NCI-H2029 treated with DMSO at 0.1 percent for 48 hours (cell line): ENCODE measurements around the gene AP1S1.
"Not testable (repeated sequence)": the region's sequence is repeated elsewhere in the genome, so short reads cannot be mapped to it uniquely, and the experiment has no call there.

ENCODE experiments used
- DNase-seq: peaks from one replicate; lab custom pipeline; 2025; lab: John Stamatoyannopoulos, UW

The AP1S1 gene

DNA sequence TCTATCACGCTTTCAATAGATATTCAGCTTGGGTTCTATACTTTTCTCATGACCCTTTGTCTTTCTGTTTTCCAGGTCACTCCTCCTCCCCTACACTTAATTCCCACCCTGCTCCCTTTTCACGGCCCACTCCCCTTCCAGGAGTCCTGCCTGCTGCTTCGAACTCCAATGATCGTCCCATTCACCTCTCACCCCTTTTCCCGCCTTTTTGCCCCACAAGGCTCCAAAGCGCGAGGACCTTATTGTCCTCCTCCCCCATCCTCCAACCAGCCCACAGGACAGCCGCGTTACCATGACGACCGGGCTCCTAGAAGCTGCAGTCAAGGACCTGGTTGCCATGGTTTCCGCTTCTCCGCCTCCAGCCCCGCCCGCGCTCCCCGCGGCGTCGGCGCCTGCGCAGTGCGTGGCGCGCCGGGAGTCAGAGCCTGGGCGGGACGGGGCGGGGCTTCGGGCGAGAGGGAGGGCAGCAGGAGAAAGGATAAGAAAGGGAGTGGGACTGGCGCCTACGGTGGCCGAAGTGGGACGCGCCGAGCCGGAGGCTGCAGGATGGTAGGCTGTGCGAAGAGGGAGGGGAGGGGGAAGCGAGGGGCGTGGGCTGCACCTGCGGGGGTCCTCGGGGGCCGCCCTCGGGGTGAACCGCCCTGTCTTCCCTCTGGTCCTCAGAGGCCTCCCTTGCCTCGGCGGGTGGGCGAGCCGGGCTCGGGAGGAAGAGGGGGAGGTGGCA, at the start of gene AP1S1:
Gene AP1S1 (plus strand): TSS at position 508 of the 724 bp plus-strand sequence. CDS start 39 bp downstream, at position 547.
- DNase-seq = peak; percentile 87

DNA sequence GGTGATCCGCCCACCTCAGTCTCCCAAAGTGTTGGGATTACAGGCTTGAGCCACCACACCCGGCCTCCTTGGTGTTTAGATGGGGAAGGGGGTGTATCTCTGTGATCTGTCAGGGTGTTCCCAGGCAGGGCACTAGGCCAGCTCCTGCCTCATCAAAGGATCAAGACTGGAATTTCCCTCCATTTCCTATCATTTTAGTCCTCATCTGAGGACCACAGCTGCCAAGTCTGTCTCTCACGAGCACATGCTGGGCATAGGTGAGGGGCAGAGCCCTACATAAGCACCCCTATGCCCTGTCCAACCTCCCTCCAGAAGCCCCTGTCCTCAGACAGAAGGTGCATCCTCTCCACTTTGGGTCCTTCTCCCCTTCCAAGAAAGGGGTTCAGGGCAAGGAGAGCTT, 49.5 kb upstream of the AP1S1 start:
- DNase-seq = no peak

DNA sequence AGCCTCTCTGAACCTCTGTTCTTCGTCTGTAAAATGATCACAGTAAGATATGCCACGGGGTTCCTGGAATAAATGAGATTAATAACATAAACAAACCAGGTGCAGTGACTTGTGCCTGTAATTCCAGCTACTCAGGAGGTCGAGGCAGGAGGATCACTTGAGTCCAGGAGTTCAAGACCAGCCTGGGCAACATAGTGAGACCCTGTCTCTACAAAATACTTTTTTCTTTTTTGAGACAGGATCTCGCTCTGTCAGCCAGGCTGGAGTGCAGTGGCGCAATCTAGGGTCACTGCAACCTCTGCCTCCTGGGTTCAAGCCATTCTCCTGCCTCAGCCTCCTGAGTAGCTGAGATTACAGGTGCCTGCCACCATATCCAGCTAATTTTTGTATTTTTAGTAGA, 49.0 kb upstream of the AP1S1 start:
- not testable (repeated sequence) for DNase-seq

DNA sequence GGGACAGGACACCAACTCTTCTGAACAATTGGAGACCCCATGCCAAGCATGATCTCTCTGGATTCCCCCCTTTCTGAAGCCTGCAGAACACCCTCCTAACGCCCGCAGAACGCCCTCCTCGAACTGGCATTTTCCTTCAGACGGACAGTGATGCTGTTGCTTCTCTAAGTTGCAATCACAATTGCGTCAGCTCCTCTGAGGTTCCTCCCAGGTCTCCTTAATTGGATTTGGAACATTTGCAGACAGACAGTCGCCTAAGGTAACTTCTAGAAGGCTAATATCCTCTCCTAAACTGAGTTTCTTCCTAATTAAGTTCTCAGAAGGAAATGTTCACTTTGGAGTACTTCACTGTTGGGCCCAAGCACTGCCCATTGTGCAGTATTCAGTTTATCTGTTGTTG, 47.9 kb upstream of the AP1S1 start:
- no peak for DNase-seq

DNA sequence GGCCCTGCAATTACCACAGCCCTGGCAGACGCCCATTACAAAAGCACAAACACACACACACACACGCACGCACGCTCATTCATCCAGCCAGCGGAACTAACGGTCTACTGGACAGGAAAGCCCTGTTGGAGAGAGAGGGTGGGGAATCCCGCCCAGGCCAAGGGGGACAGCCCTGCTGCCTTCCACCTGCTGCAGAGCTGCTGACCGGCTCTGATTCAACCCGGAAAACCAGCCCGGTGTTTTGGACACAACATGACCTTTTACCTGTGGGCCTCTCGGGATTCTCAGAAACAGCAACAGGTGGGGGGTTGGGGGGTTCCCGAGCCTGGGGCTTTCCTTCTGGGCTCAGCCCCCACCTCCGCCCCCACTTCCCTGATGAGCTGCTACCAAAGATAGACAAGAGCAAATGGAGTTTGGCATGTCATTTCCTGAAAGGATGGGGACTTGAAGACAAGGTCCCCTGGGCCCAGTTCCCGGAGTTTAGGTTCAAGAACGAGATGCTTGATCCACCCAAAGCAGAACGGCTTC, 45.9 kb upstream of the AP1S1 start:
- DNase-seq = no peak

DNA sequence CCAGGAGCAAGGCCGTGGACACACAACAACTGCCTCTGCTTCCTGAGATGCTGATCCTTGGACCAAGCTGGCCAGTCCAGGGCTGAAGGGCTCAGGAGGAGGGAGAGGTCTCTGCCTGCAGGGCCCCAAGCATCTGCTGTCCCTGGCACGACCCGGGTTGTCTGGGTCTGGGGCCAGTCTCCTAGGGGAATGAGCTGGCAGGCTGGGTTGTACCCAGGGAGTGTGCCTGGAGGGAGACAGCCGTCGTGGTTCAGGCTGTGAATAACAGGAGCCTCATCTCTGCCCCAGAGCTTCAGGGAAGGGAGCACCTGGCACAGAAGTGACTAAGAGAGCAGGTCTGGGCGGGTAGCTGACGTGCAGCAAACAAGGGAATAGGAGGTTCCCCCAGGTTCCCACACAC, 45.3 kb upstream of the AP1S1 start:
- DNase-seq = no peak

DNA sequence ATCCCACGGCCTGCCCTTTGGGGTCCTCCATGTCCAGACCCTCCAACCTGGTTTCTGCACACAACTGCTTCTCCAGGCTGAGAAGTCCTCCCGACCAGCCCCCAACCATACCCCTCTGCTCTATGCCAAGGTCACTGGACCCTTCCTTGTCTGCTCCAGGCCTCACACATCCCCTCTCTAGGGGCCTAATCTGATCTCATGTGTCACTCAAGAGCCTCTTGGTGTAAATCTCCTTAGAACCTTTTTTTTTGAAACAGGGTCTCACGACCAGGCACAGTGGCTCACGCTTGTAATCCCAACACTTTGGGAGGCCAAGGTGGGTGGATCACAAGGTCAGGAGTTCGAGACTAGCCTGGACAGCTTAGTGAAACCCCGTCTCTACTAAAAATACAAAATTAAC, 44.9 kb upstream of the AP1S1 start:
- no peak for DNase-seq

DNA sequence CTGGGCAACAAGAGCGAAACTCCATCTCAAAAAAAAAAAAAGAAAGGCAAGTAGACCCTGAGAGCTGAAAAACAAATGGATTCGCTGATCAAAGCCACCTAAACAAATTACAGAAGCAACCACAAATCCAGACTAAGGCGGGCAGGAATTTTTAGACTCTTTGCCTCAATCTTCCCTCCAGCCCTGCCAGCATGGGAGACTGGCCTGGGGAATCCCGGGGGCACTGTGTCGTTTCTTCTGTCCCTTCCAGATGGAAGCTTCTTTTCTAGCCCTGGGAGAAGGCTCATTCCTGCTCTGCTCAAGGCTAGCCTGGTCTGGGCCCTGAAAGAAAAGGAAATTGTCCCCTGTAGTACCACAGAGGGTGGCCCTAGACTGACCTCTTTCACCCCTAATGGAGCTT, 43.0 kb upstream of the AP1S1 start:
- no peak for DNase-seq

DNA sequence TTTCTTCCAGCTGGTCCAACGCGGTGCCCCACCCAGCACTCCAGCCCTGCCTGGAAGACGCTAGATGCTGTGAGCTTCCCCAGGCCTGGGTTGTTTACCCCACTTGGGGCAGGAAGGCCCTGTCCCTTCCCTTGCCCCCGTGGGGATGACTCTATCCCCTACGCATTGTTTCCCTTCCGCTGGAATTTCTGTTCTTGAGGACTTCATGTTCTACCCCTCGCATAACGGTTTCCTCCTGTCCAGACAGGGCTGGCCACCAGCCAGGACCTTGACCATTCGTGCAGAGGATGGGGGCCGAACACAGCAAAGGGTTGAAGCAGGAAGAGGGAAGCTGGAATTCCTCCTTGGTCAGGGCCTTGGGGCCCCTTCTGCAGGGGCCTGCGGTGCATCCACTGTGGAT, 42.0 kb upstream of the AP1S1 start:
- no peak for DNase-seq

DNA sequence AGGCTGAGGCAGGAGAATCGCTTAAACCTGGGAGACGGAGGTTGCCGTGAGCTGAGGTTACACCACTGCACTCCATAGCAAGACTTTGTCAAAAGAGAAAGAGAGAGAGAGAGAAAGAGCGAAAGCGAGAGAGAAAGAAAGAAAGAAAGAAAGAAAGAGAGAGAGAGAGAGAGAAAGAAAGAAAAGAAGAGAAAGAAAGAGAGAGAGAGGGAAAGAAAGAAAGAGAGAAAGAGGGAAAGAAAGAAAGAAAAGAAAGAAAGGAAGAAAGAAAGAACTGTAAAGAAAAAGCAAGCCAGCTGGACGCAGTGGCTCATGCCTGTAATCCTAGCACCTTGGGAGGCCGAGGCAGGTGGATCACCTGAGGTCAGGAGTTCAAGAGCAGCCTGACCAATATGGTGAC, 41.1 kb upstream of the AP1S1 start:
- not testable (repeated sequence) for DNase-seq

DNA sequence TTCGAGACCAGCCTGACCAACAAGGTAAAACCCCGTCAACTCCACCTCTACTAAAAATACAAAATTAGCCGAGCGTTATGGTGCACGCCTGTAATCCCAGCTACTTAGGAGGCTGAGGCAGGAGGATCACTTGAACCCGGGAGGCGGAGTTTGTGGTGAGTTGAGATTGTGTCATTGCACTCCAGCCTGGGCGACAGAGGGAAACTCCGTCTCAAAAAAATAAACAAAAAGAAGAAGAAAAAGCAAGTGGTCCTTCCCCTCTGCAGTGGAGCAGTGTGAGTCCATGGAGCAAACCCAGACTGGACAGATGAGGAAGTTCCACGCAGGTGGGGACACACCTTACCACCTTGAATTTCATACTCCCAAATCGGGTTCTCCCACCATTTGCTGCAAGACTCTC, 40.4 kb upstream of the AP1S1 start:
- DNase-seq = no peak

DNA sequence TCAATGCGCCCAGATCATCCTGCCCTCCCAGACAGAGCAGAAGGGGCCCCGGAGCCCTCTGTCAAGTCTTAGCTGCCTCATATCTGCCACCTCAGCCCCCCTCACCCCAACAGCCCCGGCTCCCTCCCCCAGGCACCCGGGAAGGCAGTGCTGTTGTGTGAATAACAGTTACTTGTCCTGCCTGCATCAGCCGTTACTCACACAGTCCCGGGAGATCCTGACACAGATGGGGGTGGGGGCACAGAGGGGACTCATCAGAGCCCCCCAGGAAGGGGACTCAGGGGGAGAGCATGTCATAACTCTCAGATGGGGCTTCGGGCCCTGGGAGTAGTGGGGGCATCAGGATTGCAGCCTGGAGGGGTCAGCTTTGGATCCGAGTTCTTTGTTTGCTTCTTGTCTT, 39.8 kb upstream of the AP1S1 start:
- DNase-seq = no peak

DNA sequence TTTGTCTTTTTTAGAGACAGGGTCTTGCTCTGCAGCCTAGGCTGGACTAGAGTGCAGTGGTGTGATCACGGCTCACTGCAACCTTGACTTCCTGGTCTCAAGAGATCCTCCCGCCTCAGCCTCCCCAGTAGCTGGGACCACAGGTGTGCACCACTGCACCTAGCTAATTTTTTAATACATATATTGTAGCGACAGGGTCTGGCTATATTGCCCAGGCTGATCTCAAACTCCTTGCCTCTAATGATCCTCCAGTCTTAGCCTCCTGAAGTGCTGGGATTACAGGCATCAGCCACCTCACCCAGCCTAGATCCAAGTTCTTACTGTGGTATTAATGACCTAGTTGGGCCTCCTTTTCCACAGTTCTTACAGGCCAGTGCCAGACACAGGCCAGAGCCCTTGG, 39.1 kb upstream of the AP1S1 start:
- no peak for DNase-seq

DNA sequence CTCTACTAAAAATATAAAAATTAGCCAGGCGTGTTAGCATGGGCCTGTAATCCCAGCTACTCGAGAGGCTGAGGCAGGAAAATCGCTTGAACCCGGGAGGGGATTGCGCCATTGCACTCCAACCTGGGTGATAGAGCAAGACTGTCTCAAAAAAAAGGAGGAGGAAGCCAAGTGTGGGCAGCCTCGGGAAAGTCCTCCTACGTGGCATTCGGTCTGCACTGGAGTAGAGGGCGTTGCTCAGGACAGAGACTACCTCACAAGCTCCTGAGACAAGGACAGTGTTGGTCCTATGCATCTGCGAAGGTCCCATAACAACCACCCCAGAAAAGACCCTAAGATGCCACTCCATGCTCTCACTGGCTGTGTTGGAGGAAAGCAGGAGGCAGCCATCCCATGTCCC, 37.4 kb upstream of the AP1S1 start:
- DNase-seq = no peak

DNA sequence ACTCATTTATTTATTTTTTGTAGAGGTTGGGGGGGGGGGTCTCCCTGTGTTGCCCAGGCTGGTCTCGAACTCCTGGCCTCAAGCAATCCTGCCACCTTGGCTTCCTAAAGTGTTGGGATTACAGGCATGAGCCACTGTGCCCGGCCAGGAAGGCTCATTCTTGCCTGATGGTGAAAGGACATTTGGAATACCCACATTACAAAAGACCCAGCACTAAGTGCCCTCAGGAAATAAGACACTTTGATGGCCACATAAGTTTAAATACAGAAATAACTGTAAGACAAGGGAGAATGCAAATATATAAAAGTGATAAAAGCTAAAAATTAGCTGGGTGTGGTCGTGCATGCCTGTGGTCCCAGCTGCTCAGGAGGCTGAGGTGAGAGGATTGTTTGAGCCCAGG, 35.4 kb upstream of the AP1S1 start:
- DNase-seq = no peak

DNA sequence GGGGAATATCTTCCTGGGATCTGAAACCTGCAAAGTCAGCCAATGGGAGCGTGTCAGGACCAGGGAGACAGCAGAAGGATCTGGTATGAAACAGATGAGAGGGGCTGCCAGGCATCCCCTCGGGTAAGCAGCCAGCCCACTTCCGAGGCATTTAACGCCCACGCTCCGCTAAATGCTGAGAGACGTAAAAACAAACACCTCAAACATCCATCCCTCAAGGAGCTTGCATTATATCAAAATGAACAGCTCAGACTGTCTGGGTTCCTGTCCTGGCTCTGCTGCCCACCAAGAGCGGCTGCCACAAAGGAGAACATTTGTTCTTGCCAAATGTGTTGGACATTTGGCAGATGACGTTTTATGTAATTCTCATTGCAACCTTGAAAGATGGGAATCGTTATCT, 34.4 kb upstream of the AP1S1 start:
- DNase-seq = no peak

DNA sequence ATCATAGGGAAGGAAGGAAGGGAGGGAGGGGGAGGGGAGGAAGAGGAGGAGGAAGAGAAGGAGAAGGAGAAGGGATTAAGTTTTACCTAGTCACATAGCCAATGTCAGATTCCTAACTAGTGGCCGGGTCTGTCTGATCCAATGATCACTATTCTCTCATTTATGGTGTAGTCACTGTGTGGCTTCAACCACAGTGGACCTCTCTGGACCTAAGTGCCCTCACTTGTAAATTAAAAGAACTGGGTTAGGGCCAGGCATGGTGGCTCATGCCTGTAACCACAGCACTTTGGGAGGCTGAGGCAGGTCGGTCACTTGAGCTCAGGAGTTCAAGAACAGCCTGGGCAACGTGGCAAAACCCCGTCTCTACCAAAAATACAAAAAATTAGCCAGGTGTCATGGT, 34.0 kb upstream of the AP1S1 start:
- DNase-seq = no peak

DNA sequence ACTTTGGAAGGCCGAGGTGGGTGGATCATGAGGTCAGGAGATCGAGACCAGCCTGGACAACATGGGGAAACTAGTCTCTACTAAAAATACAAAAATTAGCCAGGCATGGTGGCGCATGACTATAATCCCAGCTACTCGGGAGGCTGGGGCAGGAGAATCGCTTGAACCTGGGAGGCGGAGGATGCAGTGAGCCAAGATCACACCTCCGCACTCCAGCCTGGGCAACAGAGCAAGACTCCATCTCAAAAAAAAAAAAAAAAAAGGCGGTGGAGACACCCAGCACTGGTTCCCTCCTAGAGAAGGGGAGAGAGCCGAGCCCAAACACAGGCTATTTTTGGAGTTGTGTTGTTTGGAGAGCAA, 32.7 kb upstream of the AP1S1 start:
- DNase-seq = not testable (repeated sequence)

DNA sequence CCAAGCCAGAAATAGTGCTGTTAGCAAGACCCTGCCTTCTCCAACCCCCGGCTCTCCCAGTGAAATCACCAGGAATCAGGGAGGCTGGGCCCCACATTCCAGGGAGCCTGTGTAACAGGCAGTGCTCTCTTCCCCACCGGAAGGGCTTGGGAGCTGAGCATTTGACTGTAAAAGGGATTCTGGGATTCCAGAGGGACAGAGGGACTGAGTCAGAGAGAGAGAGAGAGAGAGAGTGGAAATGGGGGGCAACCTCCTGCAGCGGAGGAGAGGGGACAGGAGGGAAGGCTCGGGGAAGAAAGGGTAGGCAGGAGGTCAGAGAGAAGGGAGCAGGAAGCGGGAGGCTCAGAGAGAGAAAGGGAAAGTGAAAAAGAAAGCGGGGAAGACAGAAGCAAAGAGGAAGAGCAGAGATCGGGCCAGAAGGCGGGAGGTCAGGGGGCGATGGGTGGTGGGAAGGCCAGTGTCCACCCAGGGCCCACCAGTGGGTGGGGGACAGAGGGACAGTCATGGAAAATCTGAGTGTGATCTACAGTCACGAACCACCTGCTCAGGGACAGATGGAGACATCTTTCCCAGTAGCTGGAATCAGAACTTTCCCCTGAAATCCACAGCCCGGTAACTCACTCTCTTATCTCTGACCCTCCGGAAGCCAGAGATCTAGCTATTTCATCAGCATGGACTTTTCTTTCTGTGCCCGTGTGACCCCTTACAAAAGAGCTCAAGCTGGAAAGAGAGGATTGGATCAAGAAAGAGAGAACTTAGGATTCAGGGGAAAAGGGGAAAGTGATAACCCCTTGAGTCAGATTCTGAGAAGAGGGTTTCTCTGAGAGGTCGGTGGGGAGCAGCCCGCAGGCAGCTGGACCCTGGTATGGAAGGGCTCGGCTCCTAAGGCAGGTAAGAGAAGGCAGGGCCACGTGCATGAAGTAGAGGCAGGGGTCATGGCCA, 32.0 kb upstream of the AP1S1 start:
- DNase-seq = no peak

DNA sequence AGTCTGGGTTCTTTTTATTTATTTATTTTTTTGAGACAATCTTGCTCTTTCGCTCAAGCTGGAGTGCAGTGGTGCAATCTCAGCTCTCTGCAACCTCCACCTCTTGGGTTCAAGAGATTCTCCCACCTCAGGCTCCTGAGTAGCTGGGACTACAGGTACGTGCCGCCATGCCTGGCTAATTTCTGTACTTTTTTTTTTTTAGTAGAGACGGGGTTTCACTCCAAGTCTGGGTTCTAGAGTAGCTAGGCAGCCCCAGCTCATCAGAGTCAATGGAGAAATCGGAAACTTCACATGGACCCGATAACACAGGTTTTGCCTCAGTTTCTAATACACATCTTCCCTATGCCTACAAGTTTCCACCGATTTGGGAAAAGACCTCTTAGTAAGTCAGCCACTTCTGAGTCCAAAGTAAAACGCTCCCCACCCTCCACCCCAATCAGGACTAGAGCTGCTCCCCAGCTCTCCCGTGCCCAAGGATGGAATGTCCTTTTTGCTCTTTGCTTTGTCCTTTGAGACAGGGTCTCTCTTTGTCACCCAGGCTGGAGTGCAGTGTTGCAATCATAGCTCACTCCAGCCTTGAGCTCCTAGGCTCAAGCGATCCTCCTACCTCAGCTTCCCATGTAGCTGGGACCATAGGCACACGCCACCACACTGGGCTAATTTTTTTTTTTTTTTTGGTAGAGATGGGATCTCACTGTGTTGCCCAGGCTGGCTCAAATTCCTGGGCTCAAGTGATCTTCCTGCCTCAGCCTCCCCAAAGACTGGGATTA, 31.2 kb upstream of the AP1S1 start:
- no peak for DNase-seq

DNA sequence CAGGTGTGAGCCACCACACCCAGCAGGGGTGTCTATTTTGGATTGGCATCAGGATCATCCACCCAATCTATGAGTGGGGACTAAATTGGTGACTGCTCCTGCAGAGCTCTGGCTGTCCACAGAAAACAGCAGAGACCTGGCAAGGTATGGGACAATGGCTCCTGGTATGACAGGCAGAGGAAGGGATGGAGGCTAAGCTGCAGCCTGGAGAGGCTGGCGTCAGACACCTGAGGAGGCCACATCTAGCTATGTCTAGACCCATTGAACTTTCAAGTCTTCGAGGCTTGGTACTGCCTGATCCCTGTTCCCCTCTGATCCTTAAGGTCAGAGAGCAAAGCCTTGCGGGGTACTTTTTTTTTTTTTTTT, 30.6 kb upstream of the AP1S1 start:
- DNase-seq = no peak

DNA sequence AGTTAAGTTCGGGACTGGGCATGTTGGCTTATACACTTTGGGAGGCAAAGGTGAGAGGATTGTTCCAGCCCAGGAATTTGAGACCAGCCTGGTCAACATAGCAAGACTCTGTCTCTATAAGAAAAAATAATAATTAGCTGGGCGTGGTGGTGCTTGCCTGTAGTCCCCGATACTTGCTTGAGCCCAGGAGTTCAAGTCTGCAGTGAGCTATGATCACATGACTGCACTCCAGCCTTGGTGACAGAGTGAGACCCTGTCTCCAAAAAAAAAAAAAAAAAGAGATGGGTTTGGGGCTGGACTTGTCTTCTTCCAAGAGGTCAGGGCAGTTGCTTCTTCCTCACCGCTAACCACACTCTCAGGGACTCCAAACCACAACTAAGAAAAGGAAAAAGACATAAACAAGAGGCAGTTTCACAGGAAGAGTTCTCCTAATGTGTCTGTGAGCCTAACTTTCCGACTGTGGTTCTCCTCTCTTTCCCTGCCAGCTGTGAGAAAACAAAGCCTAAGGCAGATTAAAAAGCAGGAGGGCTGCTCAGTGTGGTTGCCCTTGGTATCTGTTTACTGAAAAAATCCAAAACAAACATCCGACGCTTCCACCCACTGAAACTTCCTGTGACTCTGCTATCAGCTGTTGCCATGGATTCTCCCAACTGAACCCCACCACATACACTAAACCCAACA, 29.8 kb upstream of the AP1S1 start:
- no peak for DNase-seq
